IPS-20b (cell line): ENCODE data around the gene INPP5D.

Experiments
- H3K27ac ChIP-seq: one replicate; pipeline ENCODE4 v1.5.1; 2013; ENCODE audit warnings: low read length
- H3K27me3 ChIP-seq: 2 replicates; pipeline ENCODE4 v1.6.1; 2013; ENCODE audit warnings: mild to moderate bottlenecking, low read length, inconsistent platforms; ENCODE audit not compliant: insufficient read depth
- H3K36me3 ChIP-seq: 2 replicates; pipeline ENCODE4 v1.6.1; 2013; ENCODE audit warnings: low read depth, mild to moderate bottlenecking, inconsistent platforms, low read length, moderate library complexity; ENCODE audit not compliant: insufficient read depth
- H3K4me1 ChIP-seq: 2 replicates; pipeline ENCODE4 v1.6.1; 2013; ENCODE audit warnings: mild to moderate bottlenecking, control low read depth, inconsistent platforms, low read length, moderate library complexity; ENCODE audit not compliant: insufficient read depth
- H3K4me3 ChIP-seq: 2 replicates; pipeline ENCODE4 v1.5.1; 2013; ENCODE audit warnings: mild to moderate bottlenecking, low read length, inconsistent platforms
- H3K9ac ChIP-seq: 2 replicates; pipeline ENCODE4 v1.6.1; 2013; ENCODE audit warnings: low read depth, mild to moderate bottlenecking, inconsistent platforms, low read length, moderate library complexity
- H3K9me3 ChIP-seq: 2 replicates; pipeline ENCODE4 v1.6.1; 2013; ENCODE audit warnings: mild to moderate bottlenecking, low read depth, low read length, inconsistent platforms; ENCODE audit not compliant: insufficient read depth

The INPP5D gene

GRCh38 chr2:233034091-233034882 is 25.9 kb upstream of the INPP5D start:
- H3K9ac ChIP-seq = no peak overlapping the region
- H3K36me3 ChIP-seq = no peaks in the 10 kb centered on the region
- no peaks in the 10 kb centered on the region for H3K27me3 ChIP-seq
- no peak overlapping the region for H3K4me3 ChIP-seq
- no peak overlapping the region for H3K27ac ChIP-seq
- peaks cover 5% of the 10 kb centered on the region; the same call in 1 of the 2 replicates for H3K9me3 ChIP-seq
- H3K4me1 ChIP-seq = no peaks in the 10 kb centered on the region

- Histone ChIP-seq H3K27me3 (no peaks in the 10 kb centered on the region), H3K36me3 (no peaks in the 10 kb centered on the region), H3K4me1 (no peaks in the 10 kb centered on the region), H3K9me3 (peaks cover 5% of the 10 kb centered on the region; the same call in 1 of the 2 replicates), H3K4me3 (no peak overlapping the region), H3K27ac (no peak overlapping the region), H3K9ac (no peak overlapping the region)
Measured at GRCh38 chr2:233035426-233036161, 24.5 kb upstream of the INPP5D start.

- no peak overlapping the region for H3K4me3 ChIP-seq
- H3K9me3 ChIP-seq = peaks cover 5% of the 10 kb centered on the region; the same call in 1 of the 2 replicates
- no peaks in the 10 kb centered on the region for H3K27me3 ChIP-seq
- no peak overlapping the region for H3K27ac ChIP-seq
- no peak overlapping the region for H3K9ac ChIP-seq
- H3K4me1 ChIP-seq = no peaks in the 10 kb centered on the region
- H3K36me3 ChIP-seq = no peaks in the 10 kb centered on the region
Measured at GRCh38 chr2:233036162-233036838, 23.8 kb upstream of the INPP5D start.

GRCh38 chr2:233037078-233037477 is 23.1 kb upstream of the INPP5D start:
- Histone ChIP-seq H3K9me3 (peaks cover 5% of the 10 kb centered on the region; the same call in 1 of the 2 replicates), H3K4me1 (no peaks in the 10 kb centered on the region), H3K36me3 (no peaks in the 10 kb centered on the region), H3K27ac (no peak overlapping the region), H3K9ac (no peak overlapping the region), H3K27me3 (no peaks in the 10 kb centered on the region), H3K4me3 (no peak overlapping the region)

DNA sequence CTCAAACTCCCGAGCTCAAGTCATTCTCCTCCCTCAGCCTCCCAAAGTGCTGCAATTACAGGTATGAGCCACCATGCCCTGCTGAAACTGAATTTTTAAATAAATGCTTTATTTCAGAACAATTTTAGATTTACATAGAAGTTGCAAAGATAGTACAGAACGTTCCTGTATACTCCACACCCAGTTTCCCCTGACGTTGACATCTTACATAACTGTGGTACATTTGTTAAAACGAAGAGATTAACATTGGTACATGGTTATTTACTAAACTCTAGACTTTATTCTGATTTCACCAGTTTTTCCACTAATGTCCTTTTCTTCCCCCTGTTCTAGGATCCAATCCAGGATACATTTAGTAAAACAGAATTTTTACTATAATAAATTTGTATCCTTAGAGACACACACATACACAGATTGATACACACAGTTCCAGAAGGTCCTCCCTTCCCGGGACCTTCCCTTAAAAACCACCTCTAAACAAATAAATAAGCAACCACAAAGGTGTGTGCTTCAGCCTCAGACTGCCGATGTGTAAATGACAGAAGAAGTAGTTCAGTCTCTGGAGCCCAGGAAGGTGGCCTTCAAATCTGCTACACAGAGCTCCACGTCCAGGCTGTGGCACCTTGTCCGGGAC is 20.8 kb upstream of the INPP5D start:
- no peaks in the 10 kb centered on the region for H3K4me1 ChIP-seq
- H3K27me3 ChIP-seq = no peaks in the 10 kb centered on the region
- no peak overlapping the region for H3K4me3 ChIP-seq
- H3K36me3 ChIP-seq = no peaks in the 10 kb centered on the region
- H3K9me3 ChIP-seq = peaks cover 5% of the 10 kb centered on the region; the same call in 1 of the 2 replicates
- no peak overlapping the region for H3K27ac ChIP-seq
- no peak overlapping the region for H3K9ac ChIP-seq

DNA sequence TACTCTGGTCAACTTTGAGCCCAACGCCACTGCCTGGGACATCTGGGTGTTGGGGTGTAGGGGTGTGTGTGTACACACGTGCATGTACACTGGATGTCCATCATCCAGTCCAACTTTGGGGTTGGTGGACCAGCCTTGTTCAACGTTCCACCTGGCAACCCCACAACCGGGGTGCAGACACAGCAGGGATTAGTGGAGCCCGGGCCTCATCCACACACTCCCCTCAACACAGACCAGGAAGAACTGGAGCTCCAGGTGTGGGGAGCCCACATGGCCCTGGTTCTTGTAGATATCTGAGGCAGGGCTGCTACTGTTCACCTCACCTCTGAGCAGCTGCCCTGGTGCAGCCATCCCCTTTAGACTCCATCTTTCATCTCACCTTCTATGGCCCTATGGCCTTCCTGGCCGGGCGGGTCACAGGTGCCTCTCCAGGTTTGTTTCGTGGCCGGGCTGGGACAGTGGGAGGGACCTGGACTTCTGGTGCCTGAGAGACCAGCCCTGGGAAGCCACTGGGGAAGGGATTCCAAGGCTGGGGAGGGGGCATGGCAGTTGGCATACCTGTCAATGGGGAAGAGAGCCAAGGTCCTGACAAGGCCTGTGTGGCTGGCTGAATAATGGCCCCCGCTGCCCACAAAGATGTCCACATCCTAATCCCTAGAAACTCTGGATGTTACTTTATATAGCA is 20.2 kb upstream of the INPP5D start:
- Histone ChIP-seq H3K4me3 (no peak overlapping the region), H3K27me3 (no peaks in the 10 kb centered on the region), H3K4me1 (no peaks in the 10 kb centered on the region), H3K9ac (no peak overlapping the region), H3K36me3 (no peaks in the 10 kb centered on the region), H3K27ac (no peak overlapping the region), H3K9me3 (peaks cover 5% of the 10 kb centered on the region; the same call in 1 of the 2 replicates)

DNA sequence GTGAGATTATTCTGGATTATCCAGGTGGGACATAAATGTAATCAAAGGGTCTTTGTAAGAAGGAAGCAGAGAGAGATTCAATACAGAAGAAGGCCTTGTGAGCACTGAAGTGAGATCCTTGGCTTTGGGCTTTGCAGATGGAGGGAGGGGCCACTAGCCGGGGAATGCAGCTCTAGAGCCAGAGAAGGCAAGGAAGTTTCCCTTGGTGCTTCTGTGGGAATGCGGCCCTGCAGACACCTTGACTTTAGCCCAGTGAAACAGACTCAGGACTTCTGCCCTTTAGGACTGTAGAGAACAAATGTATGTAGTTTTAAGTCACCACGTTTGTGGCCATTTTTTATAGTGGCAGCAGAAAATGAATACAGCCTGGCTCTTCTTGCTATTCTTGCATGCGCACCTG is 19.6 kb upstream of the INPP5D start:
- H3K4me3 ChIP-seq = no peak overlapping the region
- no peaks in the 10 kb centered on the region for H3K27me3 ChIP-seq
- H3K9me3 ChIP-seq = peaks cover 3% of the 10 kb centered on the region; the same call in 1 of the 2 replicates
- no peaks in the 10 kb centered on the region for H3K4me1 ChIP-seq
- no peak overlapping the region for H3K27ac ChIP-seq
- no peak overlapping the region for H3K9ac ChIP-seq
- no peaks in the 10 kb centered on the region for H3K36me3 ChIP-seq

GRCh38 chr2:233041722-233042323 is 18.3 kb upstream of the INPP5D start:
- Histone ChIP-seq H3K4me1 (no peaks in the 10 kb centered on the region), H3K36me3 (no peaks in the 10 kb centered on the region), H3K27ac (no peak overlapping the region), H3K9me3 (no peaks in the 10 kb centered on the region), H3K4me3 (no peak overlapping the region), H3K9ac (no peak overlapping the region), H3K27me3 (no peaks in the 10 kb centered on the region)

DNA sequence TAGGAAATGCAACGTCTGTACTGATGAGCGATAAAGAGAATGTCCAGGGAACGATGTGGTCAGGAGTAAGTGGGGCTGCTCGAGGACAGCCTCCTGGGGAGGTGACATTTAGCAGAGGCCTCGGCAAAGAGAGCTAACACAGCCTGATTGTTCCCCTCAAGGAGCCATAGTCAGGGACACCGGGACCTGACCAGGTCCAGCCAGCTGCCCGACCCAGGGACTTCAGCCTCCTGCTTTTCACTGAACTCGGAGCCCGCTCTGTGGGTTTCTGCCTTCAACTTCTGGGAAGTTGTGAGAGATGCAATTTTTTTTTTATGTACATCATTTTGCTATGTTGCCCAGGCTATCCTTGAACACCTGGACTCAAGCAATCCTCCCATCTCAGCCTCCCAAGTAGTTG is 17.6 kb upstream of the INPP5D start:
- Histone ChIP-seq H3K4me3 (no peak overlapping the region), H3K27ac (no peak overlapping the region), H3K27me3 (no peaks in the 10 kb centered on the region), H3K9me3 (no peaks in the 10 kb centered on the region), H3K36me3 (no peaks in the 10 kb centered on the region), H3K9ac (no peak overlapping the region), H3K4me1 (no peaks in the 10 kb centered on the region)

GRCh38 chr2:233044974-233045605 is 15.1 kb upstream of the INPP5D start:
- Histone ChIP-seq H3K9ac (no peak overlapping the region), H3K27me3 (no peaks in the 10 kb centered on the region; the same call in 1 of the 2 replicates), H3K9me3 (no peaks in the 10 kb centered on the region), H3K36me3 (no peaks in the 10 kb centered on the region), H3K27ac (no peak overlapping the region), H3K4me1 (peaks cover 5% of the 10 kb centered on the region), H3K4me3 (no peak overlapping the region)
